GM19238 (cell line): ENCODE data around the gene UNC80.

Source experiments
- DNase-seq: peaks from one replicate; pipeline ENCODE4 v3.0.0; 2011; ENCODE audit warnings: low spot score; ENCODE audit not compliant: insufficient read length

The UNC80 gene

GRCh38 chr2:209960676-209961630, 189.3 kb downstream of the UNC80 start:
- peak; percentile 24 for DNase-seq

DNA sequence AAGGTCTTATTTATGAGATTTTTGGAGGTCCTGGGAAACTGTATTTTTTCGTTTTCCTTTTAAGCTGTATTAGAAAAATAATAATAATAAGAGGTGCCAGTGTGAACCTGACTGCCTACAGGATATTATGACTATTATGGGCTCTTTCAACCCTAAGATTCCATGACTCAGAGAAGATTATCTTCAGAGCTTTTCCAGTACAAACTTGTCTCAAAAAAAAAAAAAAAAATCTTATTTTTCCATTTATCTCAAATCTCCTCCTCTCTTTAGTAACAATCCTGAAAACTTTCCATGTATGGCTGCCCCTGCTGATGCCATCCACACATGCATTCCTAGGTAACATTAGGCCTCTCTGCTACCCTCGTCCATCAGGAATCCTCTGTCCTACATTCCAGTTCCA, 194.1 kb downstream of the UNC80 start:
- no peak for DNase-seq

DNA sequence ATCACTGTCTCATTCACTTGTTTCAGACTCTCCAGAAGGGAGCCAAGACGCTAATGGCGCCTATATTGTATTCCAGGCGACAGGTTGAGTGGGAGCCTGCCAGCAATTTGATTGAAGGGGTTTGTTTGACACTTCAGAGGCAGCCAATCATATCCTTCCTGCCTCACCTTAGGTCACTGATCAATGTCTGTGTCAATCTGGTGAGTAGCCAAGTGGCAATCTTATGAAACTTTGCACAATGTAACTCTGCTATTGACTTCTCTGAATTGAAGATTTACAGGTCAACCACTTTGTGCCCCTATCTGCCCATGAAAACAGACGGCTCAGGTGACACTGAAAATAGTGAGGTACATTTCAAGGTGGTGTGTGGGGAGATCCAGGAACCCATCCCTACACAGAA, 198.1 kb downstream of the UNC80 start:
- no peak for DNase-seq

DNA sequence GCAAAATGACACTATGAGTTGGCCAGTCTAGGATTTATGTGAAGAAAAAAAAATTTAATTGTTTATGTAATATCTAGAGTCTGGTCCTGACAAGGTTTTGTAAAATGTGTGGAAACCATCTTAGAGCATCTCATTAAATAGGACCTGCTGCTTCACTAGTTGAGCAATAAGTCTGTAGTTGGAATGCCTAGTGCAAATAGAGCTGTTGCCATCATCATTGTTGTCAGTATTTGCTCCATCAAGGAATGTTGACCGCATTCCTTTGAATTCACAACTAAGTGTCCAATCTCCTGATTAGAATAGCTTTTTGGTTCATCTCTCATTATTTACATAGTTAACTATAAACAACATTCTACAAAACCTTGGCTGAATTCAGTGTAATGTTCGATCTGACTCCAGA, 198.6 kb downstream of the UNC80 start:
- DNase-seq = no peak

GRCh38 chr2:209970711-209971110, 199.1 kb downstream of the UNC80 start:
- no peak for DNase-seq

DNA sequence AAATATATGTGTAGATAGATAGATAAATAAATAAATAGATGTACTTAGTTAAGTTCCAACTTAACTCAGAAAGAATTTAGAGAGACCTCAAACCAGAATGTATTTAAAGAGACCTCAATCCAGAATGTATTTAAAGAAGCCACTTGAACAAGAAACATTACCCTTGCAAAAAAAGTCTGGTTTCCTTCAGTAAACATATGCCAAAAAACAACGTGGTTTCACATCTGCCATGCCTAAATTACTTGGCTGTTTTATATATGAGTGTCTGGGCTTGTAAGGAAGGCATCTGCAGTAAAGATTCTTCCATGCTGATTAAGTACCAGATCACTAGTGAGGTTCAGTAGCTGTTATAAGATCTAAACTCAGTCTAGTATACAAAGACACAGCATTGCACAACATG, 201.7 kb downstream of the UNC80 start:
- no peak for DNase-seq

DNA sequence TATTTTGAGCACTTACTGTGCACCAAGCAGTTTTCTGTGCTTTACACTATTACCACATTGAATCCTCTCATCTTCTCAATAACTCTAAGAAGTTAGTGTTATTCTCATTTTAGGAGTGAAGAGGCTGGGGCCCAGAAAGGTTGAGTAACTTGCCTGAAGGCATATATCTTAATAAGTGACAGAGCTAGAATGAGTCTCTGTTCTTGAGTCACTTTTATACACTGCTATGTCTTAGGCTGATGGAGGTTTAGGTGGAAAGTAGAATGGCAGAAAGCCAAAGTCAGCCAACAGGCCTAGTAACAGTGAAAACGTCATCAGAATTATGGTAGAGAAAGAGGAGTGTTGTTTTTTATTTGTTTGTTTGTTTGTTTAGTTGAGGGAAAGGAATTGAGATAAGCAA, 202.9 kb downstream of the UNC80 start:
- no peak for DNase-seq

DNA sequence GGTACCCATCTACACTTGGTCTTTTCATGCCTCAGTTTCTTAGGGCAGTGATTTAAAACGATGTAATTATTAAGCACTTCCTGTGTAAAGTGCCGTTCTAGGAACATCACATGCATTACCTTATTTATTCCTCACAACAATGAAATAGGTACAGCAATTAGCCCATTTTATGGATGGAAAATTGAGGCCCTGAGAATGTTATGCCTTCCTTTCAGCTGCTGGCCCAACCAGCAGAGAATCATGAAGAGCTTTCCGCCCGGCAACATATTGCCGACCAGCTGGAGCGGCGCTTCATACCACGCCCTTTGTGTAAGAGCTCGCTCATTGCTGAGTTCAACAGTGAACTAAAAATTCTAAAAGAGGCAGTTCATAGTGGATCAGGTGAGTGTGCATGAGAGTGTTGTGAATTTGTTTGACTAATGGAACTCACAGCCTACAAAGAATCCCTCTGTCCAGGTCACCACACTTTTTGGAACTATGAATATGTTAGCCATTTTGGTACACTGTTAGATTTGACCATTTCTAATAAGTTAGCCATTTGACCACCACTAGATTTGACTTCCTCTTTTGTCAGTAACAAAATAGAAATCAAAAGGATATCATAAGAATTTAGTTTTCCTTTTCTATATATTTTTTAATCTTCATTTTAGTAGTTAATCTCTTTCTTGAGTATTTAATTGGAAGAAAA, 205.2 kb downstream of the UNC80 start:
- no peak for DNase-seq

- DNase-seq = no peak
These were observed 206.0 kb downstream of the UNC80 start for GRCh38 chr2:209977386-209978239.

DNA sequence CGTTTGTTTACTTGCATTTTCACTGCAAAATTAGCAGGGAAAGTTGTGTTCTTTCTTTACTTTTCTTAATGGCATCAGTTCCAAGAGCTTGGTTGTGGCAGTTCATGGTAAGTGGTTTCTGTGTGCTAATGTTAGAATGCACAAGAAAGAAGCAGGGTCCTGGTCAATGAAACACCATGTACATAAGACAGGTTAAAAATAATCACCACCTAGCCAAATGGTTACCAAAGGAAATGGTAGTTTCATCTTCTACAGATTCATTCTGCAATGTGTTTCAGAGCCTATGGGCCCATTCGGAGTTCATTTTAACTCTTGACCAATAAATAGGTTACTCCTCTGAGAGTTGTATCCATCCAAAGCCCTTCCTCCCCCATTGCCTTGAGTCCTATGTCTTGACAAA, 212.7 kb downstream of the UNC80 start:
- DNase-seq = no peak

DNA sequence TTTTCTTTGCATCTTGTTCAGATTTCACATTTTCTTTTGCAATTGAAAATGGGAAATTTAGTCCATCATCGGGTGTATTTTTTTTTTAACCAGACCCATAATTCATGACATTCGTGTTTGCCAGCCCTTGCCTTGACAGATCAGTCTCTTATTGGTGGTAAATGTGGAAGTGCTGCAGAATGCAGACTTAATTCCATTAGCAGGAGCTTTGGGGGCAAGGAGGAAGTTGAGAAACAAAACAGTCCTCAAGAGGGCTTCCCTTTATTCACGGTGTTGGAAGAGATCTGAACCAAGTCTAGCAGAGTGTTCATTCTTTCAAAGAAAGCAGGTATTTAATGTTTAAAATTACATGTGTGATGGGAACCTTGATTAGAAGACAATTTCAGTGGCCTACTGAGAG, 214.2 kb downstream of the UNC80 start:
- DNase-seq = no peak

- no peak for DNase-seq
These were observed 214.8 kb downstream of the UNC80 start for GRCh38 chr2:209986415-209986814.

GRCh38 chr2:209988010-209988409, 216.4 kb downstream of the UNC80 start:
- DNase-seq = no peak

DNA sequence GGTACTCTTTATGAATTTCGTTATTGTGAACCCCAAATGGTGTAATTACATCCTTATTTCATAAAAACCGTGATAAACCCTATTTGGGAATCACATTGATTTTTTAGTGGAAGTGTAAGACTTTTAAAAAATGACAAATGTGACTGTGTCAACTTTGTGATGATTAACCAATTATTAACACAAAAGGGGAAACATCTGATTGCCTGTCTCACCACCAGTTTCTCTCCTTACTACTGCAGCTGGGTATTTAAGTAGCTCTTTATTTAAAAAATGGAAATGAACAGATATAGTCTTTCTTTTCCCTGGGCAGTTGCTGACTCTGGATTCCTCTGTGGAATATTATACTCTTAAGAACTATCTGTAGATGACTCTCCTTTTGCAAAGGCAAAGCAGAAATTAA, 219.2 kb downstream of the UNC80 start:
- no peak for DNase-seq

DNA sequence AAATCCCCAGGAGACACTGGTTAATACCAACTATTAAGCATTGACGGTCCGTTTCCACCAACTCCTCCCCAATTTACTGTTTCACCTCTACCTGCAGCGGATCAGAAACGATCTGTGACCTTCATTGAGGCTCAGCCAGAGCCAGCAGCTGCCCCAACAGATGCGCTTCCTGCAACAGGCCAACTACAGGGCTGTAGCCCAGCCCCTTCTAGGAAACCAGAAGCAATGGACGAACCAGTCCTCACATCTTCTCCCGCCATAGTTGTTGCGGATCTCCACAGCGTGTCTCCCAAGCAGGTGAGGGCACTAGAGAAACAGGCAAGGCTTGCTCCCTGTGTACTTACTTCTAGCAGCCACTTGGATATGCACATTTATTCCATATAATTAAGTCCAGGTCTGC, 222.3 kb downstream of the UNC80 start:
- DNase-seq = no peak

GRCh38 chr2:209998596-209998995, 227.0 kb downstream of the UNC80 start:
- no peak for DNase-seq

- no peak for DNase-seq
These were observed 229.1 kb downstream of the UNC80 start for GRCh38 chr2:210000464-210001324.

DNA sequence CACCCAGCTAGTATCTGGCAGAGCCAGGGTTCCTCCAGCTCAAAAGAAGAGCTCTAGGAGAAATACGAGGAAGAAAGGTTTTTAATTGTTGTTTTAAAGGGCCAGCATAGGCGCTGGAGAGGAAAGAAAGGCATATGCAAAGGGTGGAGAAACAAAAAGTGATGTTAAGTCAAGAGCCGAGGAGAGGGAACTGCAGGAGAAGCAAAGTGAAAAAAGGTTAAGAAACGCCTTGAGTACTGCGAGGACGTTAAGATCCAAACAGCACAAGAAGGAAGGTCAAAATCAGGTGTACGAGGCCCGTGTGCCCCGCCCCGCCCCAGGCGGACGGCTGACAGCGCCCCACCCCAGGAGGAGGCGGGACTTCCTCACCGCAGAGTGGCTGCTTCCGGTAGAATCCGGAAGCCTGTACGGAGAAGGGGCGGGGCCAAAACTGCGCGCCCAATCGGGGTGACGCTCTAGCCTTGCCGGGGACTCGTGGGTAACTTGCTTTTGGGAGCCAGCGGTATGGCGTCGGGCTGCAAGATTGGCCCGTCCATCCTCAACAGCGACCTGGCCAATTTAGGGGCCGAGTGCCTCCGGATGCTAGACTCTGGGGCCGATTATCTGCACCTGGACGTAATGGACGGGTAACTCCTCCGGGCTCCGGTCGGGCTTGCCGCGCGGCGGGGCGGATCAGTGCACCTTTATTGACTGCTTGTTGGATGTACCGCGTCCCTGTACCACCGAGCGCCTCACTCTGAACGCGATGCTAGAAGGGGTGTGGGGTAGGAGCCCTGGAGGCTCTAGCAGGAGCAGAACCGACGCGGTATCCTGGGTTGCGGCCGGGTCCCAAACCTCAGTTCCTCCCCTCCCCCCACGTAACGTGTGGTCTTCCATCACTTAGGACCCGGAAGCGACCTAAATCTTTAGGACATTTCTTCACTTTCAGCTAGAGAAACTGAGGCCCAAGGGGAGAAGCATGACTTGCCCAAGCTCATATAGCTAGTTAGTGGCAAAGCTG, 230.8 kb downstream of the UNC80 start, which contains the start of gene RPE:
Gene RPE (plus strand): TSS at position 481 of the 1,000 bp plus-strand sequence. CDS start 24 bp downstream, at position 505.
- DNase-seq = peak; percentile 75

GRCh38 chr2:210003359-210003758, 231.7 kb downstream of the UNC80 start:
- DNase-seq = no peak
